CD14-positive monocyte (primary cell): ENCODE data around the gene BBS9. TPM values are rescaled to one million over a fixed set of nuclear protein-coding genes. Genes with fewer than 3 reads are reported as not detected.

ENCODE experiments used
- DNase-seq, 3 donors: peaks; one replicate each; pipeline ENCODE4 v3.0.0-alpha.2; 2011 to 2022
- H2AFZ ChIP-seq: 2 replicates; pipeline ENCODE4 v1.6.0; 2012; ENCODE audit warnings: mild to moderate bottlenecking, low read depth, low read length, inconsistent platforms; ENCODE audit not compliant: insufficient read depth, poor library complexity, severe bottlenecking
- H3K27ac ChIP-seq, 2 donors: 1 replicate in 1 of 2; 2 replicates in 1 of 2; pipeline ENCODE4 v1.5.1; 2012 to 2013; ENCODE audit warnings: low read length in 2 of 2, control low read depth in 1 of 2, inconsistent platforms in 1 of 2, low read depth in 1 of 2, mild to moderate bottlenecking in 1 of 2
- H3K27me3 ChIP-seq, 2 donors: one replicate each; pipeline versions ENCODE4 v1.6.0 to v1.6.1; 2011 to 2013; ENCODE audit warnings: low read length in 2 of 2; ENCODE audit not compliant: control insufficient read depth in 2 of 2, insufficient read depth in 2 of 2
- H3K36me3 ChIP-seq, 2 donors: replicated peaks in 1 of 2; 1 replicate in 1 of 2; 2 replicates in 1 of 2; pipeline versions ENCODE4 v1.5.1 to v1.6.1; 2012 to 2013; ENCODE audit warnings: low read length in 2 of 2, control low read depth in 1 of 2, inconsistent platforms in 1 of 2, mild to moderate bottlenecking in 1 of 2; ENCODE audit not compliant: insufficient read depth in 2 of 2, control insufficient read depth in 1 of 2
- H3K4me1 ChIP-seq, 2 donors: 1 replicate in 1 of 2; 2 replicates in 1 of 2; pipeline versions ENCODE4 v1.5.1 to v1.6.1; 2012 to 2013; ENCODE audit warnings: low read length in 2 of 2, control low read depth in 1 of 2, inconsistent platforms in 1 of 2, mild to moderate bottlenecking in 1 of 2, moderate library complexity in 1 of 2; ENCODE audit not compliant: insufficient read depth in 2 of 2, control insufficient read depth in 1 of 2
- H3K4me2 ChIP-seq: replicated peaks from 2 replicates; pipeline ENCODE3; 2012; ENCODE audit warnings: low read length, moderate library complexity, mild to moderate bottlenecking; ENCODE audit not compliant: poor library complexity, severe bottlenecking; ENCODE audit errors: extremely low read depth
- H3K4me3 ChIP-seq, 3 experiments: fragments of 200-600 bp in 1 of 3; sonication (generic) in 1 of 3; replicated peaks in 1 of 3; 1 replicate in 2 of 3; 2 replicates in 1 of 3; pipeline ENCODE4 v1.5.1; 2011 to 2013; ENCODE audit warnings: low read length in 3 of 3, mild to moderate bottlenecking in 3 of 3, control low read depth in 2 of 3, low read depth in 2 of 3, inconsistent platforms in 1 of 3, moderate library complexity in 1 of 3
- H3K79me2 ChIP-seq: 2 replicates; pipeline ENCODE4 v1.6.0; 2012; ENCODE audit warnings: mild to moderate bottlenecking, control low read depth, inconsistent platforms, low read length, moderate library complexity; ENCODE audit not compliant: insufficient read depth
- H3K9ac ChIP-seq: 2 replicates; pipeline ENCODE4 v1.6.0; 2017; ENCODE audit warnings: low read length, mild to moderate bottlenecking; ENCODE audit not compliant: insufficient read depth, poor library complexity, severe bottlenecking
- H3K9me3 ChIP-seq, 2 donors: replicated peaks in 1 of 2; 1 replicate in 1 of 2; 2 replicates in 1 of 2; pipeline versions ENCODE4 v1.5.1 to v1.6.1; 2012 to 2013; ENCODE audit warnings: low read length in 2 of 2, control low read depth in 1 of 2; ENCODE audit not compliant: control insufficient read depth in 1 of 2, insufficient read depth in 1 of 2
- H4K20me1 ChIP-seq: 2 replicates; pipeline ENCODE4 v1.6.0; 2012; ENCODE audit warnings: mild to moderate bottlenecking, low read length, control low read depth, moderate library complexity; ENCODE audit not compliant: insufficient read depth
- H3K27ac Mint-ChIP-seq, 7 donors: one replicate each; pipeline ENCODE4 v1.8.0; 2020; ENCODE audit warnings: mild to moderate bottlenecking in 7 of 7, mixed read lengths in 7 of 7, moderate library complexity in 6 of 7, inconsistent platforms in 2 of 7
- H3K27me3 Mint-ChIP-seq, 3 donors: one replicate each; pipeline ENCODE4 v1.8.0; 2021 to 2022; ENCODE audit warnings: low read depth in 3 of 3, mild to moderate bottlenecking in 3 of 3, mixed read lengths in 3 of 3, moderate library complexity in 3 of 3, inconsistent platforms in 1 of 3
- H3K36me3 Mint-ChIP-seq, 2 donors: one replicate each; pipeline ENCODE4 v1.8.0; 2020; ENCODE audit warnings: mixed read lengths in 2 of 2, inconsistent platforms in 1 of 2, mild to moderate bottlenecking in 1 of 2
- H3K4me1 Mint-ChIP-seq: one replicate; pipeline ENCODE4 v1.8.0; 2020; ENCODE audit warnings: mild to moderate bottlenecking, mixed read lengths
- H3K4me3 Mint-ChIP-seq, 2 donors: one replicate each; pipeline ENCODE4 v1.8.0; 2020; ENCODE audit warnings: mild to moderate bottlenecking in 2 of 2, mixed read lengths in 2 of 2, moderate library complexity in 1 of 2
- H3K9me3 Mint-ChIP-seq, 7 donors: one replicate each; pipeline ENCODE4 v1.8.0; 2020 to 2022; ENCODE audit warnings: mixed read lengths in 7 of 7, mild to moderate bottlenecking in 6 of 7, moderate library complexity in 6 of 7, inconsistent platforms in 2 of 7
- CTCF ChIP-seq: fragments of 200-600 bp; IDR thresholded peaks from one replicate; pipeline ENCODE4 v1.8.0; 2022; ENCODE audit warnings: antibody characterized with exemption, mild to moderate bottlenecking
- WGBS: methylation state at CpG from one replicate; pipeline ENCODE4 v1.1.5; 2013; ENCODE audit warnings: missing lambda C conversion rate; ENCODE audit not compliant: insufficient coverage; 5-methylcytosine and 5-hydroxymethylcytosine counted together
- intact Hi-C, 2 donors: fragments of 100-400 bp; cut with micrococcal nuclease; formaldehyde crosslinking; loops; one replicate each; pipeline versions ENCODE4 v1.15.0 to v1.15.1; 2023
- polyA plus RNA-seq, 3 donors: library from polyadenylated mRNA; depleted of rRNA in 1 of 3; unstranded in 2 of 3; stranded (reverse) in 1 of 3; fragments of 300-500 nt in 2 of 3; fragments of >200 nt in 1 of 3; fragmentation: Illumina TruSeq in 2 of 3; gene quantifications; 1 replicate in 2 of 3; 2 replicates in 1 of 3; pipeline ENCODE4 v1.2.3, GENCODE V29; 2012 to 2021

The BBS9 gene
- polyA plus RNA-seq, 3 donors: 4.9 to 7.5 (median 6.8) TPM

GRCh38 chr7:33446551-33446950 is 317.2 kb downstream of the BBS9 start:
- Mint-ChIP-seq H3K36me3 (no peaks in the 10 kb centered on the region), H3K9me3 (peaks cover 0 to 6% (median 3%) of the 10 kb centered on the region in 7 donors), H3K4me1 (no peaks in the 10 kb centered on the region), H3K27ac (no peak overlapping the region), H3K4me3 (no peak overlapping the region), H3K27me3 (no peaks in the 10 kb centered on the region)
- DNase-seq: no peak
- H3K79me2 ChIP-seq: no peaks in the 10 kb centered on the region
- H4K20me1 ChIP-seq: no peaks in the 10 kb centered on the region
- no peaks in the 10 kb centered on the region for H3K9me3 ChIP-seq
- 100% methylated on average over 2 of the region's 3 CpGs for WGBS
- TF ChIP-seq CTCF: no peak
- no peaks in the 10 kb centered on the region for H3K27me3 ChIP-seq
- no peak overlapping the region for H3K27ac ChIP-seq
- no peak overlapping the region for H3K4me3 ChIP-seq
- H3K4me1 ChIP-seq: no peaks in the 10 kb centered on the region
- no peak overlapping the region for H3K4me2 ChIP-seq
- H3K36me3 ChIP-seq: no peaks in the 10 kb centered on the region
- no peak overlapping the region for H3K9ac ChIP-seq
- no peak overlapping the region for H2AFZ ChIP-seq
- intact Hi-C loops: no loop called here

- intact Hi-C loops: no loop called here
- H3K36me3 ChIP-seq: no peaks in the 10 kb centered on the region
- H4K20me1 ChIP-seq: no peaks in the 10 kb centered on the region
- H3K27ac Mint-ChIP-seq: no peak overlapping the region
- no peak overlapping the region for H3K27ac ChIP-seq
- H3K4me1 Mint-ChIP-seq: no peaks in the 10 kb centered on the region
- no peak overlapping the region for H2AFZ ChIP-seq
- H3K27me3 ChIP-seq: no peaks in the 10 kb centered on the region
- H3K9me3 ChIP-seq: no peaks in the 10 kb centered on the region
- WGBS: 0% methylated on average over 3 of the region's 6 CpGs
- H3K4me3 ChIP-seq: no peak overlapping the region
- no peaks in the 10 kb centered on the region for H3K79me2 ChIP-seq
- H3K4me2 ChIP-seq: no peak overlapping the region
- peaks cover 0 to 6% (median 3%) of the 10 kb centered on the region in 7 donors for H3K9me3 Mint-ChIP-seq
- H3K9ac ChIP-seq: no peak overlapping the region
- no peak for TF ChIP-seq CTCF
- DNase-seq: no peak
- no peak overlapping the region for H3K4me3 Mint-ChIP-seq
- H3K27me3 Mint-ChIP-seq: no peaks in the 10 kb centered on the region
- H3K36me3 Mint-ChIP-seq: no peaks in the 10 kb centered on the region
- no peaks in the 10 kb centered on the region for H3K4me1 ChIP-seq
These were observed 318.7 kb downstream of the BBS9 start for GRCh38 chr7:33448035-33448434.
